ENCODE results near the gene CD5L. TPM values are rescaled to one million over a fixed set of nuclear protein-coding genes. Genes with fewer than 3 reads are reported as not detected.

Gene CD5L
- total RNA-seq, 3 donors from 2014 or later = not detected

DNA sequence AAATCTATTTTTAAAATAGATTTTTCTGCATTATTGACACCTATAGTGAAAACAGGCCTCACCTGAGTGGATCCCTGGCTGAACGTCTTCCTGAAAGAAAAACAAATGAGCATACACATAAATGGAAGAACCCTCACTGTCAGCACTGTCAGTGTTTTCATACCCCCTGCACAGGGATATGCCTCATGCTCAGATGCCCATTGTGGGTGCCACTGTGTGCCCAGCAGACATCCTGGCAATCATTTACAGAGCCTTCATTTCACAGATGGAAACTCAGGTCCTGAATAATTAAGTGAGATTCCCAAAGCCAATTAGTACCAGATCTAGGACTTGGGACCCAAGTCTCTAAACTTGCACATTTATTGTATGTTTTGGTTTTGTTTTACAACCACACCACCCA is 41.6 kb downstream of the CD5L start:
- no peak overlapping the region for H3K27ac ChIP-seq
- H3K27me3 ChIP-seq = no peaks in the 10 kb centered on the region
- DNase-seq (ENCODE audit: low spot score in 2 of 2) = no peak
- H3K9me3 ChIP-seq = no peaks in the 10 kb centered on the region
- H3K36me3 ChIP-seq = no peaks in the 10 kb centered on the region
- intact Hi-C loops (cut with DNase I; ENCODE audit: low total_unique reads) = loop anchor here (10.0 kb wide), 1 partner anchor 245 kb away; no protein-coding TSS in a partner anchor
- TF ChIP-seq POLR2A (IDR thresholded peaks at IDR 0.05) (no peak), POLR2AphosphoS5 (IDR thresholded peaks at IDR 0.05) (no peak)
- TF ChIP-seq, protein P1, sequence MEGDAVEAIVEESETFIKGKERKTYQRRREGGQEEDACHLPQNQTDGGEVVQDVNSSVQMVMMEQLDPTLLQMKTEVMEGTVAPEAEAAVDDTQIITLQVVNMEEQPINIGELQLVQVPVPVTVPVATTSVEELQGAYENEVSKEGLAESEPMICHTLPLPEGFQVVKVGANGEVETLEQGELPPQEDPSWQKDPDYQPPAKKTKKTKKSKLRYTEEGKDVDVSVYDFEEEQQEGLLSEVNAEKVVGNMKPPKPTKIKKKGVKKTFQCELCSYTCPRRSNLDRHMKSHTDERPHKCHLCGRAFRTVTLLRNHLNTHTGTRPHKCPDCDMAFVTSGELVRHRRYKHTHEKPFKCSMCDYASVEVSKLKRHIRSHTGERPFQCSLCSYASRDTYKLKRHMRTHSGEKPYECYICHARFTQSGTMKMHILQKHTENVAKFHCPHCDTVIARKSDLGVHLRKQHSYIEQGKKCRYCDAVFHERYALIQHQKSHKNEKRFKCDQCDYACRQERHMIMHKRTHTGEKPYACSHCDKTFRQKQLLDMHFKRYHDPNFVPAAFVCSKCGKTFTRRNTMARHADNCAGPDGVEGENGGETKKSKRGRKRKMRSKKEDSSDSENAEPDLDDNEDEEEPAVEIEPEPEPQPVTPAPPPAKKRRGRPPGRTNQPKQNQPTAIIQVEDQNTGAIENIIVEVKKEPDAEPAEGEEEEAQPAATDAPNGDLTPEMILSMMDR (IDR thresholded peaks at IDR 0.05) = no peak
- no peaks in the 10 kb centered on the region for H3K4me1 ChIP-seq
- H3K4me3 ChIP-seq = no peak overlapping the region

DNA sequence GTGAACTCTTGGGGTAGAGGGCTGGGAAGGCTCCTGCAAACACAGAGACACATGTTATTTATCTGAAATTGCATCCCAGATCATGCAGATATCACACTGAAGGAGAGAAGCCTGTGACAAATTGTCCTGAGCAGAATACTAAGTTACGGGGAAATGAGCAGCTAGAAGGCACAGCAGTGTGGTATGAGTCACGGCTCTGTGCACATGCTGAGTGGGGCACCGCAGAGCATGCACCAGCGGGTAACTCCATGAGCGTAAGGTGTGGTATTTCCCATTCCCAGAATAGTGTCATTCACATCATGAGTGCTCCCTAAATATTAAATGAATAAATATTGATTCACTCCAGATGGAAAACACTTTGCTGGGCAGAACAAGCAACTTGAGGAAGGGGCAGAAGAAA is 43.4 kb downstream of the CD5L start:
- Histone ChIP-seq H3K27ac (no peak overlapping the region), H3K36me3 (no peaks in the 10 kb centered on the region), H3K4me1 (no peaks in the 10 kb centered on the region), H3K27me3 (no peaks in the 10 kb centered on the region), H3K9me3 (peaks cover 0 to 12% of the 10 kb centered on the region in 2 donors), H3K4me3 (no peak overlapping the region)
- DNase-seq (ENCODE audit: low spot score in 2 of 2) = no peak
- intact Hi-C loops (cut with DNase I; ENCODE audit: low total_unique reads) = loop anchor here (10.0 kb wide), 1 partner anchor 247 kb away; no protein-coding TSS in a partner anchor
- TF ChIP-seq, protein P1 (IDR thresholded peaks at IDR 0.05) = no peak

DNA sequence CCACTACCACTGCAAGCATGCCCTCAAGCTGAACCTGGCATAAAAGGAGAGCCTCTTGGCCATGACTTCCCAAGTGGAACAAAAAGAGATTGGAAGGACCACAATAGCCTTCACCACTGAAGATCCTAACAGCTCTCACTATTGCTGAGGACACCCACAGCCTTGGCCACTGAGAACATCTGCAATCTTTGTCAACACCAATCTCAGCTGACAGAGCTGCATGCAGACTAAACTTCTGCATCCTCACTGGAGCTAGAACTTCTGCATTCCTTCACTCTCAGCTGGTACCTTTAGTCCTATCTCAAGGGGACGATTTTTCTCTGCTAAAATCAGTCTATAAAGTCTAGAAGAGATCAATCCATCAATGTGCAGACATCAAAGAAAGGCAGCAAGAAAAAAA is 56.4 kb downstream of the CD5L start:
- TF ChIP-seq POLR2AphosphoS5 (IDR thresholded peaks at IDR 0.05) (no peak), POLR2A (IDR thresholded peaks at IDR 0.05) (no peak)
- TF ChIP-seq, protein P1 (IDR thresholded peaks at IDR 0.05) = no peak
- no peaks in the 10 kb centered on the region for H3K27me3 ChIP-seq
- no peak overlapping the region for H3K27ac ChIP-seq
- no peaks in the 10 kb centered on the region for H3K4me1 ChIP-seq
- DNase-seq (ENCODE audit: low spot score in 2 of 2) = no peak
- H3K4me3 ChIP-seq = no peak overlapping the region
- intact Hi-C loops (cut with DNase I; ENCODE audit: low total_unique reads) = no loop called here
- H3K36me3 ChIP-seq = no peaks in the 10 kb centered on the region
- H3K9me3 ChIP-seq = no peaks in the 10 kb centered on the region

DNA sequence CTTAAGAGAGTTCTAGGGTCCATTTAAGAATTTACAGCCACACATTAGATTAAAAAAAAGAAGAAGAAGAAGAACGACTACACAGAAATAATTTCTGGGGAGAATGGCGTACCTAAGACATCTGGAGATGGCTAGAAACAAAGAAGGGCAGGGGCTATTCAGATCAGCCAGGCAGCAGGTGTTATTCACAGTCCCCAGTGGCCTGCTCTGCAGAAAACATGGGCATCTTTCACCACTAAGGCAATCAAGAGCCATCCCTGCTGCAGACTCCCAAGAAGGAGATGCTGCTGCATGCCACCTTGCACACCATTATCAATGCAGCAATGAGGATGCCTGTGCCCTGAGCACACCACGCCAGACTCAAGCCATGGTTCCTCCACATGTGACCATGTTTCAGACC is 56.8 kb downstream of the CD5L start:
- no peaks in the 10 kb centered on the region for H3K36me3 ChIP-seq
- H3K4me1 ChIP-seq = no peaks in the 10 kb centered on the region
- H3K4me3 ChIP-seq = no peak overlapping the region
- no peaks in the 10 kb centered on the region for H3K27me3 ChIP-seq
- DNase-seq (ENCODE audit: low spot score in 2 of 2) = no peak
- H3K27ac ChIP-seq = no peak overlapping the region
- H3K9me3 ChIP-seq = no peaks in the 10 kb centered on the region
- intact Hi-C loops (cut with DNase I; ENCODE audit: low total_unique reads) = no loop called here
- TF ChIP-seq POLR2A (IDR thresholded peaks at IDR 0.05) (no peak), POLR2AphosphoS5 (IDR thresholded peaks at IDR 0.05) (no peak)
- TF ChIP-seq, protein P1 (IDR thresholded peaks at IDR 0.05) = no peak

DNA sequence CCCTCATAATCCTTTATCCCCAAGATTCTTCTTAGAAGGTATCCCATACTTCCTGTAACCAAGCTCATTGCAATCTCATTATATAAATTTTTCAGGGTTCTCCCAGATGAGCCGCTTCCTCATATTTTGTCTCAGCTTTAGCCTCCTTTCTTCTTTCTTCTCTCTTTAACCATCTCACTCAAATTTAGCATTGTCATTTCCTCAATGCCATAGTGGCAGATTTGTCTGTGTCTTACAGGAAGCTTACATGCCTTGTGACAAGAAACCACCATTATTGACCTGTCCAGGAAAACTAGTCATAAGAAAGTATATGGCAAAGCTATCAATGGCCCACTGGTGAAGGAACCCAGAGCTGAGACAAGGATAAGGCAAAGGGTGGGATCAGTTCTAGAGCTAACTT is 58.7 kb downstream of the CD5L start:
- intact Hi-C loops (cut with DNase I; ENCODE audit: low total_unique reads) = no loop called here
- no peak for DNase-seq (ENCODE audit: low spot score in 2 of 2)
- Histone ChIP-seq H3K4me1 (no peaks in the 10 kb centered on the region), H3K9me3 (no peaks in the 10 kb centered on the region), H3K27ac (no peak overlapping the region), H3K36me3 (no peaks in the 10 kb centered on the region), H3K4me3 (no peak overlapping the region), H3K27me3 (no peaks in the 10 kb centered on the region)
- TF ChIP-seq POLR2A (IDR thresholded peaks at IDR 0.05) (no peak), POLR2AphosphoS5 (IDR thresholded peaks at IDR 0.05) (no peak)

DNA sequence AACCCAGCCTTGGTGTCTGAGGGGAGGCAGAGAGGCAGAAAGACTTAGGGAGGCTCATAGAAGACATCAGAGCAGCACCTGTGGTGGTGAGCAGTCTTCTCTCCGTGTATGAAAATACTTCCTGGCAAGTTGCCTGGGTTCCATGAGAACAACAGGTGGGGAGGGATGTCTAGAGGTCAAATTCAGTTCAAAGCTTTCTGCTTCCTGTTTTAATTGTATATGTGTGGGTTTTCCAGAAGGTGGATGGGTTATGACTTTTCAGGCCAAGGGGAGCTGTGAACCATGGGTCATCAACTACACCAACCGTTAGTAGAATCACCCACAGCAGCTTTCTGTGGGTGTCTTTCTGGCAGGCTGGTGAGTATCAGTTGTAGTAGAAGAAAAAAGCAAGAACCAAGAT is 60.6 kb downstream of the CD5L start:
- H3K27ac ChIP-seq = no peak overlapping the region
- DNase-seq (ENCODE audit: low spot score in 2 of 2) = no peak
- H3K4me1 ChIP-seq = no peaks in the 10 kb centered on the region
- H3K27me3 ChIP-seq = no peaks in the 10 kb centered on the region
- H3K9me3 ChIP-seq = no peaks in the 10 kb centered on the region
- no peak overlapping the region for H3K4me3 ChIP-seq
- H3K36me3 ChIP-seq = no peaks in the 10 kb centered on the region
- no peak for TF ChIP-seq POLR2AphosphoS5 (IDR thresholded peaks at IDR 0.05)
- intact Hi-C loops (cut with DNase I; ENCODE audit: low total_unique reads) = no loop called here

Other genes with a start within 250 kb of the CD5L start
- gene FCRL4, start 243.7 kb downstream of the CD5L start, total RNA-seq = under 1 TPM in 1 of 3 donors, not detected in 2; under 0.01 TPM
- gene FCRL3, start 141.0 kb downstream of the CD5L start, total RNA-seq = under 1 TPM in 2 of 3 donors, not detected in 1; 0.15 to 0.16 TPM
- gene FCRL2, start 64.7 kb downstream of the CD5L start, total RNA-seq = under 1 TPM; under 0.01 to 0.66 (median 0.59) TPM
- under 1 TPM in 1 of 3 donors, not detected in 2; 0.32 TPM for gene FCRL1, start 21.7 kb downstream of the CD5L start, total RNA-seq
- 10 to 100 TPM; 26.1 to 55.5 (median 34.1) TPM for gene KIRREL1, start 151.8 kb upstream of the CD5L start, total RNA-seq

Data from breast epithelium (tissue), 4 donors.